WERI-Rb-1 (cell line): ENCODE data around the gene BGN.

ENCODE experiments used
- DNase-seq: peaks from one replicate; pipeline ENCODE4 v3.0.0-alpha.2; 2020
- H3K27ac ChIP-seq: fragments of 250-450 bp; sonication (Bioruptor Pico); 2 replicates; pipeline ENCODE4 v1.5.1; 2020; ENCODE audit warnings: mild to moderate bottlenecking, moderate library complexity
- H3K27me3 ChIP-seq: fragments of 250-450 bp; sonication (Bioruptor Pico); 2 replicates; pipeline ENCODE4 v1.5.1; 2021; ENCODE audit warnings: mild to moderate bottlenecking, low read depth, moderate library complexity; ENCODE audit not compliant: insufficient read depth, severe bottlenecking
- H3K36me3 ChIP-seq: fragments of 250-450 bp; sonication (Bioruptor Pico); 2 replicates; pipeline ENCODE4 v1.5.1; 2020; ENCODE audit warnings: mild to moderate bottlenecking, moderate library complexity
- H3K4me3 ChIP-seq: 2 replicates; pipeline ENCODE4 v1.5.1; 2011; ENCODE audit warnings: low read depth, mild to moderate bottlenecking, control low read depth, low read length
- H3K9me3 ChIP-seq: fragments of 250-450 bp; sonication (Bioruptor Pico); 2 replicates; pipeline ENCODE4 v1.5.1; 2021; ENCODE audit warnings: mild to moderate bottlenecking, moderate library complexity; ENCODE audit not compliant: severe bottlenecking
- TF ChIP-seq, protein P1 (sequence below): IDR thresholded peaks from 2 replicates; pipeline ENCODE4 v1.5.1; 2011; ENCODE audit warnings: low read depth, mild to moderate bottlenecking, control low read depth, inconsistent platforms, low read length

BGN gene

DNA sequence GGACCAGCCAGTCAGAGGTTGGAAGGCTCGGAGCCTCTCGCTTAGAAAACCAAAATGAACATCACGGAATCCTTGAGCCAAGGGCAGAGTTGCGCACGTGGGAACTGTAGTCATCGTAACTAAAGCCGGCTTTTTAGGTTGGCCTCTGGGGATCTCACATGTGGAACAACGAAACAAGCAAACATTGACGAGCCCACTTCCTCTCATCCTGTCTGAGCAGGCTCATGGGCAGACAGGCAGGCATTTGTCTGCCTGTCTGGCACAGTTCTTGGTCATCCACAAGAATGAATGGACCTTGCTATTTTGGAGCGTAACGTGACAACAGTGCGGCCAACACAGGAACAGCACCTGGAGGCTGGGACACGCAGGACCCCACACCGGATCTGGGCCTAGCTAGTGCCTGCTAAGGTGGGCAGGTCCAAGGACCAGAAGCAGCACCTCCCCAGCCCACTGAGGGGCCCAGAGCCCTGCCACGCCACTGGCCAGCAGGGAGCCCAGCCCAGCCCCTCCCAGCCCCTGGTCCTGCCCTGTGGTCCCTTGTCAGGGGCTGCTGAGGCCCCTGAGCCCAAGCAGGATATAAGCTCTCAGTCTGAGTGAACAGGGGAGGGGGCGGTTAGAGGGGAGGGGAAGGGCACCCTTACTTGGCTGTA, 39.8 kb upstream of the BGN start:
- Histone ChIP-seq H3K9me3 (no peaks in the 10 kb centered on the region), H3K36me3 (peaks cover 33% of the 10 kb centered on the region)
- TF ChIP-seq, protein P1, sequence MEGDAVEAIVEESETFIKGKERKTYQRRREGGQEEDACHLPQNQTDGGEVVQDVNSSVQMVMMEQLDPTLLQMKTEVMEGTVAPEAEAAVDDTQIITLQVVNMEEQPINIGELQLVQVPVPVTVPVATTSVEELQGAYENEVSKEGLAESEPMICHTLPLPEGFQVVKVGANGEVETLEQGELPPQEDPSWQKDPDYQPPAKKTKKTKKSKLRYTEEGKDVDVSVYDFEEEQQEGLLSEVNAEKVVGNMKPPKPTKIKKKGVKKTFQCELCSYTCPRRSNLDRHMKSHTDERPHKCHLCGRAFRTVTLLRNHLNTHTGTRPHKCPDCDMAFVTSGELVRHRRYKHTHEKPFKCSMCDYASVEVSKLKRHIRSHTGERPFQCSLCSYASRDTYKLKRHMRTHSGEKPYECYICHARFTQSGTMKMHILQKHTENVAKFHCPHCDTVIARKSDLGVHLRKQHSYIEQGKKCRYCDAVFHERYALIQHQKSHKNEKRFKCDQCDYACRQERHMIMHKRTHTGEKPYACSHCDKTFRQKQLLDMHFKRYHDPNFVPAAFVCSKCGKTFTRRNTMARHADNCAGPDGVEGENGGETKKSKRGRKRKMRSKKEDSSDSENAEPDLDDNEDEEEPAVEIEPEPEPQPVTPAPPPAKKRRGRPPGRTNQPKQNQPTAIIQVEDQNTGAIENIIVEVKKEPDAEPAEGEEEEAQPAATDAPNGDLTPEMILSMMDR = no peak

DNA sequence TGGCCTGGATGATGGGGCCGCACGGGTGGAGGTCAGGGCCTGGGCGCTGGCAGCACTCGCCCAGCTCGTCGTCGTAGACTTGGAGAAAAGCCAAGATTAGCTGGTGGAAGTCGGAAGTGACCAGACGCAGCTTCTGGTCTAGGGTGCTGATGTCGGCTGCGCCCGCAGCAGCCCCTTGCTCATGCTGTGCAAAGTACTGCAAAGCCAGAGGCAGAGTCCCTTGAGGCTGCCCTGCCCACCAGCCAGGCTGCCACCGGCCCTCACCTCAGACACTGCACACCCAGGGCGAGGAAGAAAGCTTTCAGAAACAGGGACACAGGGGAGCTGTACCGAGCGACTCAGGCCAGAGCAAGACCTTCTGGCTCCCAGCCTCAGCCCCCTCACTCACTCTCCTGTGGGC, 39.2 kb upstream of the BGN start:
- H3K36me3 ChIP-seq = peaks cover 36% of the 10 kb centered on the region
- peaks cover 26% of the 10 kb centered on the region for H3K27me3 ChIP-seq
- H3K27ac ChIP-seq = no peak overlapping the region
- TF ChIP-seq, protein P1 = no peak
- H3K4me3 ChIP-seq = no peak overlapping the region
- no peak for DNase-seq
- H3K9me3 ChIP-seq = no peaks in the 10 kb centered on the region

More for the DNA sequence above, 39.8 kb upstream of the BGN start:
- H3K4me3 ChIP-seq = no peak overlapping the region
- H3K27ac ChIP-seq = no peak overlapping the region
- H3K27me3 ChIP-seq = peaks cover 26% of the 10 kb centered on the region
- no peak for DNase-seq

DNA sequence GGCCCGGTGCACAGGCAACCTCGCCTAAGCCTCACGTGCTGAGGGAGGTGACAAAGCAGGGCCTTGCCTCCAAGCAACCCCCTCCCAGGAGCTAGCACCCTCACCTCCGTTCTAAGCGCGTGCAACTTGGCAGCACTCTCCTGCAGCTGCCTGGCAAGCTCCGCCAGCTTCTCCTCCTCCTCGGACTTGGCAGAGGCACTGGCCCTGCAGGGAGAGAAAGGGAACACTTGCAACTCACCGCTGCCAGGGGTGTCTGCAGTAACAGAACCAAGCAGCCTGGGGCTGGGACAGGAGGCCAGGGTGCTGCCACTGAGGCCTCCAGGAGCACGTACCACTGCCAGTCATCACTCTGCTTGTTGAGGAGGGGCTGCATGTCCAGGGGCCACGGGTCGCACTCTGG, 38.6 kb upstream of the BGN start:
- Histone ChIP-seq H3K9me3 (no peaks in the 10 kb centered on the region), H3K36me3 (peaks cover 41% of the 10 kb centered on the region), H3K27me3 (peaks cover 23% of the 10 kb centered on the region), H3K27ac (no peak overlapping the region), H3K4me3 (no peak overlapping the region)
- TF ChIP-seq, protein P1 = no peak
- DNase-seq = no peak

DNA sequence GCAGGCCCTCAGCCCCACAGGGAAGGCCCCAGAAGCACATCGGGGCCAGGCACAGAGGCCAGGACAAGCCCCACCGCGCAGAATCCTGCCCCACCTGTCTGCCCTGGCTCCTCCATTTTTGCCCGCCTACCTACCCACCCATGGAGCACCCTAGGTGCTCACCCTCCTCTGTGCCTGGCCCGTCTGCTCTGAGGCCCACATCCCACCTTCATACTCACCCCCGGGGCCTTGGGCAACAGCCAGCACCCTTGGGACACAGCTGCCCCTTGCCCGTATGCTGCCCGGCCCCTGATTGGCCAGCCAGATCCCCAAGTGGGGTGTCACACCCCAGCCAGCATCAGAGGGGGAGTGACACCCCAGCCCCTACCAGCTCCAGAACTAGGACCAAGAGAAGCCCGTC, 38.1 kb upstream of the BGN start:
- Histone ChIP-seq H3K4me3 (no peak overlapping the region), H3K27ac (no peak overlapping the region), H3K27me3 (peaks cover 19% of the 10 kb centered on the region), H3K9me3 (no peaks in the 10 kb centered on the region), H3K36me3 (peaks cover 42% of the 10 kb centered on the region)
- DNase-seq = no peak
- TF ChIP-seq, protein P1 = no peak

DNA sequence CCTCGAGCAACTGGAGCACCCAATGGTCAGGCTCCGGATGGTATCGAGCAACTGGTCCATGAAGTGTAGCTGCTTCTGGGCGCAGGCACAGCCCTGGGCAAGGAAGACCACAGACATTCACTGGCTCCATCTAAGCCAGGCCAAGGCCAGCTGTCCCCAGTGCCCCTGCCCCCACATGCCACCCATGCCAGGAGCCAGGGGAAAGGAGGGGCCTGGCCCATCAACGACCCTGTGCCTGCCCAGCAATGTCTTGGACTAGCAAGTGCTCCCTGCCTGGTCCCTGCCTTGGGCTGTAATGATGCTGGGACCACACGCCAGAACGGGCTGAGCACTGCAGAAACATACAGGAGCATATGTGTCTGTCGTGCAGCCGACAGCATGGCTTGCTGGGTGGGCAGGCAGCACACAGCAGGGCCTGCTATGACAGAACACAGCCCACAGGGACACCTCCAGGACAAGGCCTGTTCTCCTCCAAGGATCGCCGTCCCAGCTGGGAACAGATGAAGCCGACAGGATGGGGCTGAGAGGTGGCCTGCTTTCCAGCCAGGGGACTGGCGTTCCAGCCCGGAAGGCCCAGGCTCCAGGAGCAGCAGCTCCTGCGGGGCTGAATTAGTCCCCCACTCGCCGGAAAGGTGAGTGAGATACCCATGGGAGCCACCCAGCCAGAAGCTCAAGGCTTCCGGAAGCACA, 37.5 kb upstream of the BGN start:
- no peaks in the 10 kb centered on the region for H3K9me3 ChIP-seq
- H3K27ac ChIP-seq = no peak overlapping the region
- DNase-seq = no peak
- TF ChIP-seq, protein P1 = no peak
- H3K27me3 ChIP-seq = peaks cover 19% of the 10 kb centered on the region
- no peak overlapping the region for H3K4me3 ChIP-seq
- H3K36me3 ChIP-seq = peaks cover 42% of the 10 kb centered on the region
